GM12891 (cell line): ENCODE data around the gene SMIM24.
A peak's percentile ranks its signal among the peaks of the same experiment; 100 is the strongest.

Experiments used
- DNase-seq: peaks from one replicate; pipeline ENCODE4 v3.0.0; 2011; ENCODE audit warnings: low spot score; ENCODE audit not compliant: insufficient read length
- FAIRE-seq: peaks from 2 replicates; lab custom pipeline; 2011; peaks lifted over from hg19 to GRCh38; lab: Jason Lieb, UNC
- PAX5 ChIP-seq: IDR thresholded peaks from 2 replicates; pipeline ENCODE4 v1.6.1; 2011; ENCODE audit warnings: low read length, moderate library complexity, mild to moderate bottlenecking; ENCODE audit not compliant: insufficient read depth, severe bottlenecking
- POLR2A ChIP-seq: IDR thresholded peaks from 2 replicates; pipeline ENCODE4 v1.6.1; 2011; ENCODE audit warnings: low read depth, low read length, control low read depth
- POLR2AphosphoS5 ChIP-seq: IDR thresholded peaks from 2 replicates; pipeline ENCODE4 v1.6.1; 2011; ENCODE audit warnings: low read depth, low read length, control low read depth
- POU2F2 ChIP-seq: IDR thresholded peaks from 2 replicates; pipeline ENCODE4 v1.6.1; 2011; ENCODE audit warnings: low read depth, mild to moderate bottlenecking, control low read depth, low read length, moderate library complexity
- SPI1 ChIP-seq: IDR thresholded peaks from 2 replicates; pipeline ENCODE4 v1.6.1; 2011; ENCODE audit warnings: low read depth, low read length, control low read depth
- TAF1 ChIP-seq: IDR thresholded peaks from 2 replicates; pipeline ENCODE4 v1.6.1; 2011; ENCODE audit warnings: low read depth, low read length, control low read depth

Gene SMIM24

GRCh38 chr19:3522421-3523360 lies 42.4 kb upstream of the SMIM24 start:
- TF ChIP-seq POU2F2 (no peak), PAX5 (no peak), TAF1 (no peak), SPI1 (no peak), POLR2A (no peak), POLR2AphosphoS5 (no peak)
- FAIRE-seq (no peak), DNase-seq (no peak)

- no peak for FAIRE-seq
- DNase-seq: no peak
- TF ChIP-seq POLR2A: no peak
- no peak for TF ChIP-seq SPI1
- no peak for TF ChIP-seq POLR2AphosphoS5
- TF ChIP-seq TAF1: no peak
- TF ChIP-seq PAX5: no peak
- no peak for TF ChIP-seq POU2F2
Measured at GRCh38 chr19:3521104-3521445, 40.8 kb upstream of the SMIM24 start.

- FAIRE-seq (no peak), DNase-seq (no peak)
- TF ChIP-seq POLR2AphosphoS5: no peak
Measured at GRCh38 chr19:3520166-3521103, 40.1 kb upstream of the SMIM24 start.

- no peak for DNase-seq
- no peak for FAIRE-seq
- TF ChIP-seq POU2F2 (no peak), POLR2AphosphoS5 (no peak), PAX5 (no peak), TAF1 (no peak), SPI1 (no peak), POLR2A (no peak)
Measured at GRCh38 chr19:3519126-3519525, 38.8 kb upstream of the SMIM24 start.

GRCh38 chr19:3518659-3519058 lies 38.3 kb upstream of the SMIM24 start:
- no peak for FAIRE-seq
- no peak for TF ChIP-seq POLR2A
- TF ChIP-seq POU2F2: no peak
- DNase-seq: no peak

GRCh38 chr19:3518255-3518654 lies 37.9 kb upstream of the SMIM24 start:
- FAIRE-seq: no peak
- DNase-seq: no peak
- no peak for TF ChIP-seq TAF1
- no peak for TF ChIP-seq PAX5
- no peak for TF ChIP-seq POLR2AphosphoS5
- no peak for TF ChIP-seq POLR2A
- TF ChIP-seq POU2F2: no peak
- TF ChIP-seq SPI1: no peak

- DNase-seq (no peak), FAIRE-seq (no peak)
- TF ChIP-seq POU2F2 (no peak), TAF1 (no peak), POLR2AphosphoS5 (no peak), PAX5 (no peak), SPI1 (no peak), POLR2A (no peak)
Measured at GRCh38 chr19:3517638-3518037, 37.3 kb upstream of the SMIM24 start.

- no peak for DNase-seq
- peak; percentile 77 for FAIRE-seq
- no peak for TF ChIP-seq TAF1
- no peak for TF ChIP-seq POLR2AphosphoS5
- TF ChIP-seq PAX5: no peak
- TF ChIP-seq POLR2A: no peak
- TF ChIP-seq SPI1: no peak
- no peak for TF ChIP-seq POU2F2
Measured at GRCh38 chr19:3516675-3517207, 36.4 kb upstream of the SMIM24 start.

- TF ChIP-seq SPI1 (no peak), PAX5 (no peak), TAF1 (no peak), POU2F2 (no peak), POLR2AphosphoS5 (no peak), POLR2A (no peak)
- no peak for FAIRE-seq
- DNase-seq: no peak
Measured at GRCh38 chr19:3515891-3516422, 35.6 kb upstream of the SMIM24 start.
